ENCODE data around the gene FOXJ1. TPM values are rescaled to one million over a fixed set of nuclear protein-coding genes. Genes with fewer than 3 reads are reported as not detected.
"Not testable (repeated sequence)": the region's sequence is repeated elsewhere in the genome, so short reads cannot be mapped to it uniquely, and the experiment has no call there.

FOXJ1 gene, protein sequence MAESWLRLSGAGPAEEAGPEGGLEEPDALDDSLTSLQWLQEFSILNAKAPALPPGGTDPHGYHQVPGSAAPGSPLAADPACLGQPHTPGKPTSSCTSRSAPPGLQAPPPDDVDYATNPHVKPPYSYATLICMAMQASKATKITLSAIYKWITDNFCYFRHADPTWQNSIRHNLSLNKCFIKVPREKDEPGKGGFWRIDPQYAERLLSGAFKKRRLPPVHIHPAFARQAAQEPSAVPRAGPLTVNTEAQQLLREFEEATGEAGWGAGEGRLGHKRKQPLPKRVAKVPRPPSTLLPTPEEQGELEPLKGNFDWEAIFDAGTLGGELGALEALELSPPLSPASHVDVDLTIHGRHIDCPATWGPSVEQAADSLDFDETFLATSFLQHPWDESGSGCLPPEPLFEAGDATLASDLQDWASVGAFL
- total RNA-seq (2014; rRNA removed; shearing (Covaris generic)), result 2.0 and 3.3 TPM in 2 replicates

DNA sequence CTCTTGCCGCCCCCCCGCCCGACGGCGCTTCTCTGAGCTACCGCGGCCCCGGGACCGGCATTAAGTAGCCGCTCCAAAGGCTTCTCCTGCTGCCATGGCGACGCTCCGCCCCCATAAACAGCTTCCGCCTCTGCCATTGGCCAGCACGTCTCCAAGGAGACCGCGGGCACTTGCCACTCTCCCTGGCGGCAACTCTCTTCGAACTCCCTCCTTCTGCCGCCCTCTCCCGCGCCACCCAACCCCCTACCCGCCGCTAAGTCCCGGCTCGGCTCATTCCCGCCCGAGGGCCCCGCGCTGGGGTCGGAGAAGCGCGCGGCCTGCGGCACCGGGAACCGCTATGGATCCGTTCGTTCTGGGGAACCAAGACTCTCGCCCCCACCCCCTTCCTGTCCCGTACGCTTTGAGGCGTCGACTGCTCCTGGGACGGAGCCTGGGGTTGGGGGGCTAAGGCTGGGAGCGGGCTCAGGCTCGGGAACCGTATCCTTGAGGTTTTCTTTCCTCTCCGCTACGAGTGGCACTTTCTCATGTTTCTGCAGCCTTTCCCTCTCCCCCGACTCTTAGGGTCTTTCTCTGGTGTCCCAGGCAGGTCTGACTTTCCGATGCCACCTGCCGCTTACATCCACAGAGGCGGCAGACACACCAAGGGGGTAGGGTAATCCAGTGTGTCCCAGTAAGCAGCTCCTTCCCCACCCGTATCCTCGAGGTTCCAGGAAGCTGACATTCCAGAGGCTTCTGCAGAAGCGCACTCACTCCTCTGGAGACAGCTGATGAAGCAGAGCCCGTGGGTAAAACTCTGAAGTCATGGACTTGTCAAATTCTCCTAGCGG is at the start of gene FOXJ1:
FOXJ1 (minus strand) TSS at position 34 of the 827 bp plus-strand sequence. CDS start 850 bp downstream, outside the sequence.
- H3K27me3 ChIP-seq (ENCODE audit: control insufficient read depth, insufficient read depth, low read length), result peaks cover 61% of the 10 kb centered on the region

DNA sequence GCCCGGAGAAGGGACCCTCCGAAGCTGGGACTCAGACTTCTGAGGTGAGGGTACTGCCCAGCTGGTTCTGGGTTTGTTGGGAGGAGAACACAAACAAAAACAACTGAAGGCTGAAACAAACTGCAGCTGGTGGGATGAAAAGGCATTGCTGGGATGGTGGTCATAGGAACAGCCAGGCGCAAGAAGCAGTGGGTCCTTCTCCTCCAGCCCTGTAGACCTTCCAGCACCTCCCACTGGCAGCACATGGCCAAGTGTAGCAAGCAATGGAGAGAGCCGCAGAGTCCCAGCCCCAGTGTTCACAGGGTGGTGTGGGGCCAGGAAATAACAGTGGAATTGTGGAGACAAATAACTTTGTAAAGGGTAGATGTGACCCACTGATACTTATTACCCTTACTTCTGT is 48.7 kb upstream of the FOXJ1 start:
- Histone ChIP-seq H3K4me3 (ENCODE audit: insufficient read depth, low read depth, low read length) (no peak overlapping the region), H3K36me3 (replicated peaks; ENCODE audit: control insufficient read depth, insufficient read depth, low read length) (no peaks in the 10 kb centered on the region), H3K27me3 (ENCODE audit: control insufficient read depth, insufficient read depth, low read length) (no peaks in the 10 kb centered on the region)
- DNase-seq, result peak; percentile 46

More for the DNA sequence above, at the start of gene FOXJ1:
- Histone ChIP-seq H3K4me3 (ENCODE audit: insufficient read depth, low read depth, low read length) (peak within 1 kb of the TSS; percentile 55), H3K36me3 (replicated peaks; ENCODE audit: control insufficient read depth, insufficient read depth, low read length) (no peaks in the 10 kb centered on the region)
- peak; percentile 99 for DNase-seq

DNA sequence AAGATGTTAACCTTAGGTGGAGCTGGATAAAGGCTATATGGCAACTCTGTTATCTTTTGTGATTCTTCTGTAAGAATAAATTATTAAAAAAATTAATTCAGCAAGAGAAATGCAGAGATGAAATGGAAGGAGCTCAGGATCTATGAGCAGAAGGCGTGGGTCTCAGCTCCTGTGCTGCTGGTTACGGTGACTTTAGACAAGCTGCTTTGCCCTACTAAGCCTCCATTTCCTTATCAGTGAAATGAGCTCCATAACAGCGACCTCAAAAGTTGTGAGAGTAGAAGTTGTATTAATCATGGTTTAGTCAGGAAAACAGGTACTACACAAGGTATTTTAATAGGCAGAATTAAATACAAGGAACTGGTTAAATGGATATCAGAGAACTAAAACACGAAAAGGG is 48.2 kb upstream of the FOXJ1 start:
- Histone ChIP-seq H3K36me3 (replicated peaks; ENCODE audit: control insufficient read depth, insufficient read depth, low read length) (no peaks in the 10 kb centered on the region), H3K27me3 (ENCODE audit: control insufficient read depth, insufficient read depth, low read length) (no peaks in the 10 kb centered on the region), H3K4me3 (ENCODE audit: insufficient read depth, low read depth, low read length) (no peak overlapping the region)
- DNase-seq, result no peak

DNA sequence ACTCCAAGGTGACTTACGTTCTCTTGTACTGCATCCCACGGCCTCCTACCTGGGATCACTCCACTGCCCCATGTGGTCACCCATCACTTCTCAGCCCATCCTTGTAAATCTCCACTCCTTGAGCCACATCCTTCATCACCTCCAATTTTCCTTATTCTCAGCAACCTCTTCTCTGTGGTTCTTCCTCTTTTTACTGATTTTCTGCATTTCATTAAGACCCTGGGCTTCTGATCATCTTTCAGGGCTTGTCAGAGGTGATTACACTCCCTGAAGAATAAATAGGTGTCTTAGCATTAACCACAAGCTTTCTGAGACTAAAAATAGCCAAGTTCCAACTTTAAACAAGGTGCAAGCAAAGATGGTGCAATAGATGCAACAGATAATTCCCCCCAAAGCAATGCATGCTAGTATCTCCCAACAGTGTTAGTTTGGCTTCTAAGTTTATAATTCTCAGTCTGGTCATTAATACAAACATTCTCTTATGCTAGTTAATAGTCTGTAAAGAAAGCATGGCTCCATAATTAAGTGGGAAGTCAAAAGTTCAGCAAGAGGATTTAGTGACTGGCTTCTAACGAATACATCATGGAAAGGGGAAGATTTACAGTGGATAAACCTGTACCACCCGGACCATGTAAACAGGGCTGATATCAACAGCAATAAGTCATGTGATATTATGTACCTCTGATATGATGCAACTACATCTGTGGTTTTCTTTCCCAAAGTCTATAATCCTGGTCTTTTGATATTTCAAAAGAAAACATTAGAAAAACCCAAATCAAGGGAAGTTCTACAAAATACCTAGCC is 47.4 kb upstream of the FOXJ1 start:
- H3K36me3 ChIP-seq (replicated peaks; ENCODE audit: control insufficient read depth, insufficient read depth, low read length), result no peaks in the 10 kb centered on the region
- DNase-seq, result no peak
- H3K4me3 ChIP-seq (ENCODE audit: insufficient read depth, low read depth, low read length), result no peak overlapping the region
- H3K27me3 ChIP-seq (ENCODE audit: control insufficient read depth, insufficient read depth, low read length), result no peaks in the 10 kb centered on the region

DNA sequence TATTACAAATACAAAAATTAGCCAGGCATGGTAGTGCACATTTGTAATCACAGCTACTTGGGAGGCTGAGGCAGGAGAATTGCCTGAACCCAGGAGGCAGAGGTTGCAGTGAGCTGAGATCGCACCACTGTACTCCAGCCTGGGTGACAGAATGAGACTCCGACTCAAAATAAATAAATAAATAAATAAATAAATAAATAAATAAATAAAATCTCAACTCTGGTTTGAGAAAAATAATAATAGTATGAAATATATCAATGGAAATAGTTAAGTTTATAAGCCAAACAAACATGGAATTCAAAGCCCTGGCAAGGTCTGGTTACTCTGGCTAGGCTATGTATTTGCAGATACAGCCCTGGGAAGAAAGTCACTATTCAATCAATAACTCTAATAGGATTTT is 45.7 kb upstream of the FOXJ1 start:
- H3K4me3 ChIP-seq (ENCODE audit: insufficient read depth, low read depth, low read length); H3K27me3 ChIP-seq (ENCODE audit: control insufficient read depth, insufficient read depth, low read length); DNase-seq; H3K36me3 ChIP-seq (replicated peaks; ENCODE audit: control insufficient read depth, insufficient read depth, low read length): not testable (repeated sequence)

DNA sequence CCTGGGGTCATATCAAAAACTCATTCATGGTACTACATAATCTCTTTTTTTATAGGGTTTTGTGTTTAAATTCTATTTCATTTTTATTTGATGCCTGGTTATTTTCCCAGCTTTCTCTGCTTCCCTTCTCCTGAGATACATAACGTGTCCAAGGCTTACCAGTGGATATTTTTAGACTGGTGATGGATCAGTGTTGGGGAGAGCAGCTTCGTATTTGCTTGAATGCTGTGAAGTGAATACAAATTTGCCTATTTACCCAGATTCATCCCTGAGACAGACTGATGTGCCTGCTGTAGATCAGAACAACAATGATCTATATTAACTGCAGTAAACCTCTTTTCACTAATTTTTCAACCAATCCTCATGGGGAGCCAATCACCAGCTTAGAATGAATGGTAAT is 43.2 kb upstream of the FOXJ1 start:
- H3K36me3 ChIP-seq (replicated peaks; ENCODE audit: control insufficient read depth, insufficient read depth, low read length), result no peaks in the 10 kb centered on the region
- H3K27me3 ChIP-seq (ENCODE audit: control insufficient read depth, insufficient read depth, low read length), result no peaks in the 10 kb centered on the region
- no peak overlapping the region for H3K4me3 ChIP-seq (ENCODE audit: insufficient read depth, low read depth, low read length)
- DNase-seq, result no peak

DNA sequence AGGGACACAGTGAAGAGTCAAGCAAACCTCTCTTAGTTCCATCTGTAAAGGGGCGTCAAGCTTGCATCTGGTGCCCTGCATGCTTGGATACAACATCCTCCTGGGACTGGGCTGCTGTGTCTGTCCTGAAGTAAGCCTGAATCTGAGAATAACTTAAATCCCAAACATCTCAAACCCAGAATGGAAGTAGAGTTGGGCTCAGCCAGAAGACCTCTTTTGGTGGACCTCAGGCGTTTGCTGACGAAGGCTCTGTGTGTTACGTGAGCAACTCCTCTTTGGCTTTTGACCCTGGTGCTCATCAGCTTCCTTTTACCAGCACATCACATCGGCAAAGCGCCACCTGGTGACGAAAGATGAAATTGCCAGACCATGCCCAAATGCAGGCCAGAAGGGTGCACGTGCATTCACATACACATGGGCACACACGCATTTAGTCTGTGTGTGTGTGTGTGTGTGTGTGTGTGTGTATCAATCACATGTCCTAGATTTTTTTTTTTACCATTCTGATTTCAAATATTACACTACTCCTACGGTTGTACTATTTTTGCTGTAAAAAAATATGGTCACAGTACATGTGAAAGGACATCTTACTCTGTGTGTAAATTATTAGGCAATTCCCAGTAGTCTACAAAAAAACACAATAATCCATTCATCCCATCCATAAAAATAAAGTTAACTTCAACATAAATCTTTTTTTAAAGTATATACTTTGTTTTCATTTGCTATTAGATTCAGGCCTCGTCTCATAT is 41.1 kb upstream of the FOXJ1 start:
- H3K27me3 ChIP-seq (ENCODE audit: control insufficient read depth, insufficient read depth, low read length), result no peaks in the 10 kb centered on the region
- peak; percentile 91 for DNase-seq
- no peak overlapping the region for H3K4me3 ChIP-seq (ENCODE audit: insufficient read depth, low read depth, low read length)
- H3K36me3 ChIP-seq (replicated peaks; ENCODE audit: control insufficient read depth, insufficient read depth, low read length), result no peaks in the 10 kb centered on the region

DNA sequence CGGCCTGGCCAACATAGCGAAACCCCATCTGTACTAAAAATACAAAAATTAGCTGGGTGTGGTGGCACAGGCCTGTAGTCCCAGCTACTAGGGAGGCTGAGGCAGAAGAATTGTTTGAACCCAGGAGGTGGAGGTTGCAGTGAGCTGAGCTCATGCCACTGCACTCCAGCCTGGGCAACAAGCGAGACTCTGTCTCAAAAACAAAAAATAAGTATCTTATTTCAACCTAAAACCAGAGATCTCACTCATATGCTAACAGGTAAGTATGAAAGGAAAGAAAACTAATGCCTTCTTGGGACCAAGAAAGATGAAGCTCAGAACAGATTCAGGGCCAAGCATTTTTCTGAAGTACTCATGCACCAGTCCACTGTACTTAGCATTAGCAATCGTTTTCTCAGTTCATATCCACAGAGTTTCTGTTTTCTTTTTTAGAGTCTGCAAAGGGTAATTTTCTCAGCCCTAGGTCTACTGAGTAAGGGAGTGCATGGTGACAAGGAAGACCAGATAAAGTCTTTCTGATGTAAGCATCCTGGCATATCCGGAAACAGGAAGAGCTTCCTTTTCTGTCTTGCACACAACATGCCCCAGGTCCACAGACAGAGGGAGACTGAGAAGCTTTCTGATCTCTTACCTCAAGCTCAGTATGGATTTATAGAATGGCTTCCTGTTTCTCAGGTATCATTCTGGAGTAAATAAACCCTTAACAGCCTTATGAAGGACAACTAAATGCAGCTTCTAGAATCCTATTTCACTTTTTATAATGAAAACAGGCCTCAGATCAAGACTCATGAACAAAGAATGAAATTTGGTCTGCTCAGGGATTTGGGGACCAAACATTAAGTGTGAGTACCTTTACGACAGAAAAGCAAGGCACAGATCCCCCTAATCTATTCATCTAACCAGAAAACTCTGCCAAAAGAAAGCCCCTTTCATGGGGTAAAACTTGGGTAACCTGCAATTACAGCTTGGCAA is 38.7 kb upstream of the FOXJ1 start:
- no peak for DNase-seq
- no peaks in the 10 kb centered on the region for H3K36me3 ChIP-seq (replicated peaks; ENCODE audit: control insufficient read depth, insufficient read depth, low read length)
- H3K27me3 ChIP-seq (ENCODE audit: control insufficient read depth, insufficient read depth, low read length), result no peaks in the 10 kb centered on the region
- no peak overlapping the region for H3K4me3 ChIP-seq (ENCODE audit: insufficient read depth, low read depth, low read length)

DNA sequence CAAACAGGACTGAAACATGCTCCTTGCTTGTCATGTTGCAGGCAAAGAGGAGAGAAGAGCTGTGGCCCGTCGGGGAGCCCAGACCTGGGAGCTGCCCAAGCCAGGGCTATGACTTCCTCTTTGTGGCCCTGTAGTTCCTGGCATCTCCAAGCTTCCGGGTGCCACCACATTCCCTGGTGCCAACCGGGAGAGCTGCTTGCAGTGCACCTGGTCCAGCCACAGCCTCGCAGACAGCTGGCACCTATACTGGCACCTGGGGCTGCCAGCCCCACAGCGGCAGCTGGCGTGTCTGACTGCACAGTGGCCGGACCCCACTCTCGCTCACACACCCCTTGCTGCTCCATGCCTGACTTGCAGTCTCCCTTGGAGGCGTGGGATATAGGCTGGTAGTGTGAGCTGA is 37.1 kb upstream of the FOXJ1 start:
- DNase-seq, result no peak
- H3K27me3 ChIP-seq (ENCODE audit: control insufficient read depth, insufficient read depth, low read length), result no peaks in the 10 kb centered on the region
- no peak overlapping the region for H3K4me3 ChIP-seq (ENCODE audit: insufficient read depth, low read depth, low read length)
- H3K36me3 ChIP-seq (replicated peaks; ENCODE audit: control insufficient read depth, insufficient read depth, low read length), result no peaks in the 10 kb centered on the region

DNA sequence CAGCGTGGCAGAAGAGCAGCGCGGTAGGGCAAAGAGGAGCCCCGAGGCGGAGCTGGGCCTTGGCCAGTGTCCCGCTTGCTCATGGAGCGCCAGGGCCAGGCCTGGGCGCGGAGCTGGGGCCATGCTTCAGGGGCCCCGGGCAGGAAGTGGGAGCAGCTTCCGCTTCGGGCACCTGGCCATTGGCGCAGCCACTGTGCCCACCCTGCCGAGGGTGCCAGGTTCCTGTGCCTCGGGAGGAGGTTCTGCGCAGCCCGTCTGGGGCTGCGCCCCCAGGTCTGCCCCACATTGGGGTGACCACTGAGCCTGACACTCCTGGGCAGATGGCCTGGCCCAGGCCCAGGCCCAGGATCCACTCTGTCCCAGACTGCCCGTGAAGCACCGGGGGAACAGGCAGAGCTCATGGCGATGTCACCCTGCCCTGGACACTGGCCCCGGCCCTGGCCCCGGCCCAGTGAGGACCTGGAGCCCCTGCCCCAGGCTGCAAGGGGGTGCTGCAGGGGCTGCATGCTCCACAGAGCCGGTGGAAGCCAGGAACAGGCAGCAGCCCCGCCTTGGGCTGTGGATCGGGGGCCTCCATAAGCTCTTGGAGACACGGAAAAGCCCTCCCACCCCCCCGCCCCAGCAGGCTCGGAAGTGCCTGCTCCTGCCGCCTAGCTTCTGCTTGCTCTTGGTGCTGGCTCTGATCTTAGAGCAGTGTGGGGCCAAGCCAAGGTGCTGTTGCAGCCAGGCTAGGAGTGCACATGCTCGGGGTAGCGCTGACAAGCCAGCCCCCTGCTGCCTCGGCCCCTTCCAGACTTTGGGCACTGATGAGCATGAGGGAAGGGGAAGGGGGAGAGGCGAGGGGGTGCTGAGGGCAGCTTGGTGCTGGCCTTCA is 35.9 kb upstream of the FOXJ1 start:
- Histone ChIP-seq H3K4me3 (ENCODE audit: insufficient read depth, low read depth, low read length) (no peak overlapping the region), H3K27me3 (ENCODE audit: control insufficient read depth, insufficient read depth, low read length) (no peaks in the 10 kb centered on the region), H3K36me3 (replicated peaks; ENCODE audit: control insufficient read depth, insufficient read depth, low read length) (no peaks in the 10 kb centered on the region)
- DNase-seq, result peak; percentile 71

DNA sequence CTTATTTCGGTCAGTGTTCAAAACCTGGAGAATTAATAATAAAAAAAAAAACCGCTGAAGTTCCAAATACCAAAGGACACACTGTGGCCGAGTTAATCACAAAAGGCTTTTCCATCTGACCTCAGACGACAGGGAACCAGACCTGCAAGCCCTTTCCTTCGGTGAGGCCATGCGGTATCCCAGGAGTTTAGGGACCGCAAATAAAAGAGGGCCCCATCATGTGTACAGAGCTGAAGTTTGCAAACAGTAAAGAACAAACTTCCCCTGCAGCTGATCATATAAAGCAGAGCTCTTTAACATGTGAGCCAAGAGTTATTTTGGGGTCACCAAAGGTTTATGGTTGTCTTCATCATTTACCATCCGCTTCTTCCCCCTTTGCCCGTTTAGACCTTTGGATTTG is 33.0 kb upstream of the FOXJ1 start:
- H3K27me3 ChIP-seq (ENCODE audit: control insufficient read depth, insufficient read depth, low read length), result no peaks in the 10 kb centered on the region
- H3K36me3 ChIP-seq (replicated peaks; ENCODE audit: control insufficient read depth, insufficient read depth, low read length), result no peaks in the 10 kb centered on the region

DNA sequence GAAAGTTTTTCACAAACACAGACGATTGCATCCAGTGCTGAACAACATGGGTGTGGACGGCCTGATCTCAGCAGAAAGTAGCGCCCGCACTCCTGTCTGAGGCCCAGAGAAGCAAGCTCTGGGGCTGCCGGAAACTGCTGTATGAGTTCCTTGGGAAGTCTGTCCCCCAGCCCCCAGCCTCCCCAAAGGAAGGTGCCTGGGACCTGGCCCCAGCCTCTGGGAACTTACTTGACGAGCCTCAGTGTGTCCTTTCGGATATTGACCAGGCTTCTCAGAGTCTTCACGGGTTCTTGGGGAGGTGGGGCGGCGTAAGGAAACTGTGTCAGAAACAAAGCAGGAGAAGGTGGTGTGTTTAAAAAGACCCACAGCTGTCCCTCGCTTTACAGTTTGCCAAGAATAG is 32.4 kb upstream of the FOXJ1 start:
- DNase-seq, result no peak
- Histone ChIP-seq H3K27me3 (ENCODE audit: control insufficient read depth, insufficient read depth, low read length) (no peaks in the 10 kb centered on the region), H3K36me3 (replicated peaks; ENCODE audit: control insufficient read depth, insufficient read depth, low read length) (no peaks in the 10 kb centered on the region), H3K4me3 (ENCODE audit: insufficient read depth, low read depth, low read length) (no peak overlapping the region)

More for the DNA sequence above, 33.0 kb upstream of the FOXJ1 start:
- no peak for DNase-seq
- no peak overlapping the region for H3K4me3 ChIP-seq (ENCODE audit: insufficient read depth, low read depth, low read length)
